GM19397 (cell line): ENCODE data around the gene AUTS2.
"Not testable (repeated sequence)": the region's sequence is repeated elsewhere in the genome, so short reads cannot be mapped to it uniquely, and the experiment has no call there.

ENCODE experiments used
- ATAC-seq: cut with Tn5 transposase; IDR thresholded peaks from one replicate; pipeline ENCODE4 v1.9.1; 2021; ENCODE audit warnings: mild to moderate bottlenecking, moderate library complexity; ENCODE audit not compliant: unreplicated experiment

Gene AUTS2

GRCh38 chr7:70794962-70795361 lies 1196.7 kb downstream of the AUTS2 start:
- ATAC-seq, result no peak

GRCh38 chr7:70795948-70796347 lies 1197.7 kb downstream of the AUTS2 start:
- ATAC-seq, result no peak

- no peak for ATAC-seq
These were observed 1198.8 kb downstream of the AUTS2 start for GRCh38 chr7:70797109-70797514.

GRCh38 chr7:70799841-70800405 lies 1201.6 kb downstream of the AUTS2 start:
- ATAC-seq, result no peak

- ATAC-seq, result peak; percentile 57
These were observed 1207.1 kb downstream of the AUTS2 start for GRCh38 chr7:70805360-70805759.

GRCh38 chr7:70807650-70808049 lies 1209.4 kb downstream of the AUTS2 start:
- ATAC-seq, result no peak

GRCh38 chr7:70808876-70809275 lies 1210.6 kb downstream of the AUTS2 start:
- ATAC-seq, result no peak

GRCh38 chr7:70810558-70811139 lies 1212.4 kb downstream of the AUTS2 start:
- no peak for ATAC-seq

- no peak for ATAC-seq
These were observed 1214.2 kb downstream of the AUTS2 start for GRCh38 chr7:70812511-70812910.

- not testable (repeated sequence) for ATAC-seq
These were observed 1224.2 kb downstream of the AUTS2 start for GRCh38 chr7:70822490-70822889.

GRCh38 chr7:70829221-70830059 lies 1231.2 kb downstream of the AUTS2 start:
- ATAC-seq, result peak; percentile 88

- ATAC-seq, result no peak
These were observed 1231.8 kb downstream of the AUTS2 start for GRCh38 chr7:70830060-70830395.

- no peak for ATAC-seq
These were observed 1232.2 kb downstream of the AUTS2 start for GRCh38 chr7:70830426-70830825.

- ATAC-seq, result no peak
These were observed 1235.5 kb downstream of the AUTS2 start for GRCh38 chr7:70833726-70834125.

GRCh38 chr7:70834424-70834823 lies 1236.1 kb downstream of the AUTS2 start:
- no peak for ATAC-seq

- no peak for ATAC-seq
These were observed 1237.4 kb downstream of the AUTS2 start for GRCh38 chr7:70835658-70836057.

- no peak for ATAC-seq
These were observed 1238.0 kb downstream of the AUTS2 start for GRCh38 chr7:70836279-70836678.

- ATAC-seq, result no peak
These were observed 1238.7 kb downstream of the AUTS2 start for GRCh38 chr7:70836946-70837345.

GRCh38 chr7:70837589-70837988 lies 1239.3 kb downstream of the AUTS2 start:
- no peak for ATAC-seq

GRCh38 chr7:70838292-70838907 lies 1240.1 kb downstream of the AUTS2 start:
- no peak for ATAC-seq
